ENCODE data around the gene IL18.

Gene IL18

GRCh38 chr11:112114460-112114859, 49.4 kb downstream of the IL18 start:
- no peak for DNase-seq (ENCODE audit: low read depth)
- H3K4me3 ChIP-seq (ENCODE audit: control insufficient read depth, low read depth, low read length) = no peak overlapping the region
- TF ChIP-seq CTCF (IDR thresholded peaks at IDR 0.05; ENCODE audit: control insufficient read depth, insufficient read depth, low read depth, low read length, missing control alignments) = no peak

GRCh38 chr11:112113539-112114457, 50.1 kb downstream of the IL18 start:
- peak; percentile 69 for TF ChIP-seq CTCF (IDR thresholded peaks at IDR 0.05; ENCODE audit: control insufficient read depth, insufficient read depth, low read depth, low read length, missing control alignments)
- peak; percentile 47 for DNase-seq (ENCODE audit: low read depth)
- no peak overlapping the region for H3K4me3 ChIP-seq (ENCODE audit: control insufficient read depth, low read depth, low read length)

- DNase-seq (ENCODE audit: low read depth) = no peak
- H3K4me3 ChIP-seq (ENCODE audit: control insufficient read depth, low read depth, low read length) = no peak overlapping the region
- TF ChIP-seq CTCF (IDR thresholded peaks at IDR 0.05; ENCODE audit: control insufficient read depth, insufficient read depth, low read depth, low read length, missing control alignments) = no peak
These were observed 57.8 kb downstream of the IL18 start for GRCh38 chr11:112106070-112106469.

GRCh38 chr11:112103446-112103845, 60.4 kb downstream of the IL18 start:
- no peak for TF ChIP-seq CTCF (IDR thresholded peaks at IDR 0.05; ENCODE audit: control insufficient read depth, insufficient read depth, low read depth, low read length, missing control alignments)
- H3K4me3 ChIP-seq (ENCODE audit: control insufficient read depth, low read depth, low read length) = no peak overlapping the region
- DNase-seq (ENCODE audit: low read depth) = no peak

GRCh38 chr11:112100462-112100861, 63.4 kb downstream of the IL18 start:
- no peak for DNase-seq (ENCODE audit: low read depth)
- no peak for TF ChIP-seq CTCF (IDR thresholded peaks at IDR 0.05; ENCODE audit: control insufficient read depth, insufficient read depth, low read depth, low read length, missing control alignments)

GRCh38 chr11:112097734-112098528, 66.0 kb downstream of the IL18 start:
- DNase-seq (ENCODE audit: low read depth) = no peak
- TF ChIP-seq CTCF (IDR thresholded peaks at IDR 0.05; ENCODE audit: control insufficient read depth, insufficient read depth, low read depth, low read length, missing control alignments) = no peak
- no peak overlapping the region for H3K4me3 ChIP-seq (ENCODE audit: control insufficient read depth, low read depth, low read length)

More at GRCh38 chr11:112100462-112100861, 63.4 kb downstream of the IL18 start:
- H3K4me3 ChIP-seq (ENCODE audit: control insufficient read depth, low read depth, low read length) = no peak overlapping the region
